HepG2 (cell line): ENCODE measurements around the gene WBP1. TPM values are rescaled to one million over a fixed set of nuclear protein-coding genes. Genes with fewer than 3 reads are reported as not detected.
A peak's percentile ranks its signal among the peaks of the same experiment; 100 is the strongest.

Source experiments
- ASH2L ChIP-seq: fragments of 300-600, 200-600 bp; sonication (generic); IDR thresholded peaks from 2 replicates; pipeline ENCODE4 v1.7.0; 2017; ENCODE audit warnings: low read depth, mild to moderate bottlenecking, moderate library complexity, mixed read lengths, low read length; ENCODE audit not compliant: insufficient read length
- GATAD1 ChIP-seq: IDR thresholded peaks from 2 replicates; pipeline ENCODE4 v1.6.1; 2016; ENCODE audit warnings: missing genetic modification reagents, missing compliant biosample characterization
- NCOR1 ChIP-seq: fragments of 200-600 bp; sonication (generic); IDR thresholded peaks from 2 replicates; pipeline ENCODE4 v1.7.0; 2017; ENCODE audit warnings: antibody characterized with exemption, low read length, borderline replicate concordance
- NONO ChIP-seq, 2 experiments: fragments of 450-650 bp in 1 of 2; sonication (generic) in 1 of 2; formaldehyde crosslinking in 1 of 2; IDR thresholded peaks in 1 of 2; conservative IDR thresholded peaks in 1 of 2; 2 replicates each; pipeline versions ENCODE4 v1.6.1 to v1.8.0; 2017 to 2022; ENCODE audit warnings: mild to moderate bottlenecking in 1 of 2, missing genetic modification reagents in 1 of 2, moderate library complexity in 1 of 2
- PHF8 ChIP-seq: sonication (generic); formaldehyde crosslinking; IDR thresholded peaks from 2 replicates; pipeline ENCODE4 v1.5.0; 2020; ENCODE audit warnings: missing genetic modification reagents
- SRSF1 ChIP-seq: fragments of 200-400 bp; formaldehyde crosslinking; optimal IDR thresholded peaks from 2 replicates; pipeline ENCODE3; 2017; ENCODE audit warnings: mild to moderate bottlenecking, low read depth, low read length, moderate library complexity
- ZBTB38 ChIP-seq: sonication (generic); formaldehyde crosslinking; IDR thresholded peaks from 2 replicates; pipeline ENCODE4 v1.5.1; 2020; ENCODE audit warnings: mild to moderate bottlenecking, missing genetic modification reagents
- ZNF644 ChIP-seq: IDR thresholded peaks from 2 replicates; pipeline ENCODE4 v1.6.1; 2016; ENCODE audit warnings: low read depth
- ZNF724P ChIP-seq: sonication (generic); formaldehyde crosslinking; IDR thresholded peaks from 2 replicates; pipeline ENCODE4 v1.8.0; 2022; ENCODE audit warnings: missing genetic modification reagents, borderline replicate concordance
- polyA plus RNA-seq, 8 experiments: library from polyadenylated mRNA; depleted of rRNA in 3 of 8; stranded (reverse) in 7 of 8; unstranded in 1 of 8; fragments of >200 nt; fragmentation: Illumina TruSeq in 4 of 8; extraction: Trizol in 4 of 8; gene quantifications; 2 replicates each; pipeline versions ENCODE4 v1.2.1 to v1.2.3, GENCODE V29; 2011 to 2016; ENCODE audit warnings: low read depth in 4 of 8, missing spikeins in 1 of 8, mixed read lengths in 1 of 8; ENCODE audit not compliant: insufficient read depth in 1 of 8
- total RNA-seq, 5 experiments: library from RNA; depleted of rRNA; stranded (reverse); fragments of >200 nt; fragmentation: Illumina TruSeq; extraction: Trizol; gene quantifications; 2 replicates each; pipeline ENCODE4 v1.2.3, GENCODE V29; 2016; ENCODE audit warnings: low read depth in 1 of 5
- TF ChIP-seq, protein P1 (sequence below), 2 experiments: sonication (generic) in 1 of 2; formaldehyde crosslinking in 1 of 2; IDR thresholded peaks; 2 replicates each; pipeline versions ENCODE4 v1.5.1 to v1.6.1; 2011 to 2020; ENCODE audit warnings: borderline replicate concordance in 1 of 2, low read depth in 1 of 2, low read length in 1 of 2, mild to moderate bottlenecking in 1 of 2, missing genetic modification reagents in 1 of 2, moderate library complexity in 1 of 2
- TF ChIP-seq, protein P2 (sequence below): sonication (generic); formaldehyde crosslinking; IDR thresholded peaks from 2 replicates; pipeline ENCODE4 v1.4.0; 2020; ENCODE audit warnings: missing genetic modification reagents
- TF ChIP-seq, protein P3 (sequence below): IDR thresholded peaks from 2 replicates; pipeline ENCODE4 v1.6.1; 2016; ENCODE audit warnings: low read depth
- TF ChIP-seq, protein P4 (sequence below): IDR thresholded peaks from 2 replicates; pipeline ENCODE4 v1.6.1; 2016; ENCODE audit warnings: control low read depth
- TF ChIP-seq, protein P5 (sequence below): sonication (generic); formaldehyde crosslinking; IDR thresholded peaks from 2 replicates; pipeline ENCODE4 v1.4.0; 2020; ENCODE audit warnings: mild to moderate bottlenecking, missing genetic modification reagents
- TF ChIP-seq, protein P6 (sequence below): IDR thresholded peaks from 2 replicates; pipeline ENCODE4 v1.6.1; 2016; ENCODE audit warnings: missing compliant biosample characterization, missing genetic modification reagents, borderline replicate concordance

Gene WBP1
- total and polyA plus RNA-seq, 2 of the 13 experiments (the other 11 are each of a cell fraction or from before 2014, with no cell fraction given), result 38.8 to 85.7 TPM

DNA sequence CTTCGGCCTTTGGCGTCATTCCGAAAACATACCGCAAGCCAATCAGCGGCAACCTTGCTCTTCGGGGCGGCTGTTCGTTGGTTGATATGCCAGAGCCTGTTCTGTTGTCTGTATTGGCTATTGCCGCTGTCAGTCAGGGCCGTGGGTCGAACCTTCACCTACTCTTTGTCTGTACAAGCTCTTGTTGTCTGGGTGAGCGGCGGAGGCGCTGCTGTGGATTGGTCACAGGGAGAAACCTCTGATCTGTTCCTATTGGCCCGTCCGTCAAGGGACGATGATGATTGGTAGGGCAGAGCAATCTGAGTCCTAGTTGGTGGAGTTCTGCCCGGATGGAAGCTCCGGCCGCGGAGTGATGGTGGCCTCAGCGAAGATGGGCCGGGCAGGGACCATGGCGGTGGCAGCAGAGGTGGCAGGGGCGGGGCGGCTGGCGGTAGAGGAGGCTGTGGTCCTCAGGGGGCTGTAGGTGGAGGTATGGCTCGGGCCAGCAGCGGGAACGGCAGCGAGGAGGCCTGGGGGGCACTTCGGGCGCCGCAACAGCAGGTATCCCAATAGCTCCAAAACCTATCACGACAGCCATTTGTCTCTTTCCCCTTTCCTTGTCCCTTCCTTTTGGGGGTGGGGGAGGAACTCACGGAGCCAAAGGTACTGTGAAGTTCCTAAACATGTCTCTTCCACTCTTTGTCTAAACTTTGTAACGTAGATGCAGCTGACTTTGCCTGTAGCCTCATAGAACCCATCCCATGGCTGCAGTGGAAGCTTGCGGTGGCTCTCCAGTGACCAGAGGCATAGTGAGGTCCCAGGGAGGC lies at the start of gene WBP1 (continued):
- TF ChIP-seq, protein P1, sequence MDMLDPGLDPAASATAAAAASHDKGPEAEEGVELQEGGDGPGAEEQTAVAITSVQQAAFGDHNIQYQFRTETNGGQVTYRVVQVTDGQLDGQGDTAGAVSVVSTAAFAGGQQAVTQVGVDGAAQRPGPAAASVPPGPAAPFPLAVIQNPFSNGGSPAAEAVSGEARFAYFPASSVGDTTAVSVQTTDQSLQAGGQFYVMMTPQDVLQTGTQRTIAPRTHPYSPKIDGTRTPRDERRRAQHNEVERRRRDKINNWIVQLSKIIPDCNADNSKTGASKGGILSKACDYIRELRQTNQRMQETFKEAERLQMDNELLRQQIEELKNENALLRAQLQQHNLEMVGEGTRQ (IDR thresholded peaks at IDR 0.05; ENCODE audit: low read depth, low read length), result peak; percentile 2; the same call in 1 of the 2 replicates
- TF ChIP-seq, protein P1 (CRISPR knock-in tag; IDR thresholded peaks at IDR 0.05; ENCODE audit: borderline replicate concordance), result no peak; the same call in 1 of the 2 replicates
- TF ChIP-seq, protein P2, sequence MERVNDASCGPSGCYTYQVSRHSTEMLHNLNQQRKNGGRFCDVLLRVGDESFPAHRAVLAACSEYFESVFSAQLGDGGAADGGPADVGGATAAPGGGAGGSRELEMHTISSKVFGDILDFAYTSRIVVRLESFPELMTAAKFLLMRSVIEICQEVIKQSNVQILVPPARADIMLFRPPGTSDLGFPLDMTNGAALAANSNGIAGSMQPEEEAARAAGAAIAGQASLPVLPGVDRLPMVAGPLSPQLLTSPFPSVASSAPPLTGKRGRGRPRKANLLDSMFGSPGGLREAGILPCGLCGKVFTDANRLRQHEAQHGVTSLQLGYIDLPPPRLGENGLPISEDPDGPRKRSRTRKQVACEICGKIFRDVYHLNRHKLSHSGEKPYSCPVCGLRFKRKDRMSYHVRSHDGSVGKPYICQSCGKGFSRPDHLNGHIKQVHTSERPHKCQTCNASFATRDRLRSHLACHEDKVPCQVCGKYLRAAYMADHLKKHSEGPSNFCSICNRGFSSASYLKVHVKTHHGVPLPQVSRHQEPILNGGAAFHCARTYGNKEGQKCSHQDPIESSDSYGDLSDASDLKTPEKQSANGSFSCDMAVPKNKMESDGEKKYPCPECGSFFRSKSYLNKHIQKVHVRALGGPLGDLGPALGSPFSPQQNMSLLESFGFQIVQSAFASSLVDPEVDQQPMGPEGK, result 0 out of 2 replicates have a peak, but pooled peaks have one; percentile 5
- TF ChIP-seq NCOR1 (peak; percentile 54; the same call in 1 of the 2 replicates), ZNF724P (CRISPR knock-in tag) (no peak), ZNF644 (0 out of 2 replicates have a peak, but pooled peaks have one; percentile 49), GATAD1 (peak; percentile 93), ASH2L (peak; percentile 4), NONO (IDR thresholded peaks at IDR 0.05) (no peak), NONO (CRISPR knock-in tag; conservative IDR thresholded peaks at IDR 0.05) (peak; percentile 31; the same call in 1 of the 2 replicates), PHF8 (CRISPR knock-in tag) (peak; percentile 31; the same call in 1 of the 2 replicates), SRSF1 (peak; percentile 23), ZBTB38 (CRISPR knock-in tag) (0 out of 2 replicates have a peak, but pooled peaks have one; percentile 16)
- TF ChIP-seq, protein P3, sequence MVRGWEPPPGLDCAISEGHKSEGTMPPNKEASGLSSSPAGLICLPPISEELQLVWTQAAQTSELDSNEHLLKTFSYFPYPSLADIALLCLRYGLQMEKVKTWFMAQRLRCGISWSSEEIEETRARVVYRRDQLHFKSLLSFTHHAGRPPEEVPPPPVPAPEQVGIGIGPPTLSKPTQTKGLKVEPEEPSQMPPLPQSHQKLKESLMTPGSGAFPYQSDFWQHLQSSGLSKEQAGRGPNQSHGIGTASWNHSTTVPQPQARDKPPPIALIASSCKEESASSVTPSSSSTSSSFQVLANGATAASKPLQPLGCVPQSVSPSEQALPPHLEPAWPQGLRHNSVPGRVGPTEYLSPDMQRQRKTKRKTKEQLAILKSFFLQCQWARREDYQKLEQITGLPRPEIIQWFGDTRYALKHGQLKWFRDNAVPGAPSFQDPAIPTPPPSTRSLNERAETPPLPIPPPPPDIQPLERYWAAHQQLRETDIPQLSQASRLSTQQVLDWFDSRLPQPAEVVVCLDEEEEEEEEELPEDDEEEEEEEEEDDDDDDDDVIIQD (CRISPR knock-in tag), result 0 out of 2 replicates have a peak, but pooled peaks have one; percentile 24
- TF ChIP-seq, protein P4, sequence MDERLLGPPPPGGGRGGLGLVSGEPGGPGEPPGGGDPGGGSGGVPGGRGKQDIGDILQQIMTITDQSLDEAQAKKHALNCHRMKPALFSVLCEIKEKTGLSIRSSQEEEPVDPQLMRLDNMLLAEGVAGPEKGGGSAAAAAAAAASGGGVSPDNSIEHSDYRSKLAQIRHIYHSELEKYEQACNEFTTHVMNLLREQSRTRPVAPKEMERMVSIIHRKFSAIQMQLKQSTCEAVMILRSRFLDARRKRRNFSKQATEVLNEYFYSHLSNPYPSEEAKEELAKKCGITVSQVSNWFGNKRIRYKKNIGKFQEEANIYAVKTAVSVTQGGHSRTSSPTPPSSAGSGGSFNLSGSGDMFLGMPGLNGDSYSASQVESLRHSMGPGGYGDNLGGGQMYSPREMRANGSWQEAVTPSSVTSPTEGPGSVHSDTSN, result peak; percentile 100
- TF ChIP-seq, protein P5, sequence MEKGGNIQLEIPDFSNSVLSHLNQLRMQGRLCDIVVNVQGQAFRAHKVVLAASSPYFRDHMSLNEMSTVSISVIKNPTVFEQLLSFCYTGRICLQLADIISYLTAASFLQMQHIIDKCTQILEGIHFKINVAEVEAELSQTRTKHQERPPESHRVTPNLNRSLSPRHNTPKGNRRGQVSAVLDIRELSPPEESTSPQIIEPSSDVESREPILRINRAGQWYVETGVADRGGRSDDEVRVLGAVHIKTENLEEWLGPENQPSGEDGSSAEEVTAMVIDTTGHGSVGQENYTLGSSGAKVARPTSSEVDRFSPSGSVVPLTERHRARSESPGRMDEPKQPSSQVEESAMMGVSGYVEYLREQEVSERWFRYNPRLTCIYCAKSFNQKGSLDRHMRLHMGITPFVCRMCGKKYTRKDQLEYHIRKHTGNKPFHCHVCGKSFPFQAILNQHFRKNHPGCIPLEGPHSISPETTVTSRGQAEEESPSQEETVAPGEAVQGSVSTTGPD (CRISPR knock-in tag), result no peak
- TF ChIP-seq, protein P6, sequence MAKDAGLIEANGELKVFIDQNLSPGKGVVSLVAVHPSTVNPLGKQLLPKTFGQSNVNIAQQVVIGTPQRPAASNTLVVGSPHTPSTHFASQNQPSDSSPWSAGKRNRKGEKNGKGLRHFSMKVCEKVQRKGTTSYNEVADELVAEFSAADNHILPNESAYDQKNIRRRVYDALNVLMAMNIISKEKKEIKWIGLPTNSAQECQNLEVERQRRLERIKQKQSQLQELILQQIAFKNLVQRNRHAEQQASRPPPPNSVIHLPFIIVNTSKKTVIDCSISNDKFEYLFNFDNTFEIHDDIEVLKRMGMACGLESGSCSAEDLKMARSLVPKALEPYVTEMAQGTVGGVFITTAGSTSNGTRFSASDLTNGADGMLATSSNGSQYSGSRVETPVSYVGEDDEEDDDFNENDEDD (CRISPR knock-in tag), result peak; percentile 10; the same call in 1 of the 2 replicates
